Skeletal muscle tissue (tissue), 4 donors: ENCODE results near the gene HAPLN2. TPM values are rescaled to one million over a fixed set of nuclear protein-coding genes. Genes with fewer than 3 reads are reported as not detected.

Source experiments
- H3K27ac ChIP-seq: one replicate; pipeline ENCODE4 v1.7.0; 2013; ENCODE audit warnings: mild to moderate bottlenecking, low read depth, low read length, inconsistent platforms
- H3K27me3 ChIP-seq, 3 donors: one replicate each; pipeline ENCODE4 v1.7.0; 2013; ENCODE audit warnings: low read length in 3 of 3; ENCODE audit not compliant: control insufficient read depth in 3 of 3, insufficient read depth in 3 of 3
- H3K36me3 ChIP-seq, 3 donors: one replicate each; pipeline ENCODE4 v1.7.0; 2013; ENCODE audit warnings: low read length in 3 of 3; ENCODE audit not compliant: control insufficient read depth in 3 of 3, insufficient read depth in 3 of 3
- H3K4me1 ChIP-seq, 3 donors: one replicate each; pipeline ENCODE4 v1.7.0; 2013; ENCODE audit warnings: low read length in 3 of 3, mild to moderate bottlenecking in 3 of 3; ENCODE audit not compliant: control insufficient read depth in 3 of 3, insufficient read depth in 3 of 3
- H3K4me3 ChIP-seq, 3 donors: one replicate each; pipeline ENCODE4 v1.7.0; 2013; ENCODE audit warnings: low read length in 3 of 3
- H3K9ac ChIP-seq, 3 donors: one replicate each; pipeline ENCODE4 v1.7.0; 2013; ENCODE audit warnings: low read length in 3 of 3, mild to moderate bottlenecking in 3 of 3, moderate library complexity in 2 of 3, low read depth in 1 of 3
- H3K9me3 ChIP-seq, 3 donors: one replicate each; pipeline ENCODE4 v1.7.0; 2013; ENCODE audit warnings: low read length in 3 of 3; ENCODE audit not compliant: control insufficient read depth in 3 of 3
- total RNA-seq: library from RNA; depleted of rRNA; stranded (reverse); fragments of >200 nt; gene quantifications from one replicate; pipeline ENCODE4 v1.2.3, GENCODE V29; 2014
- donor health status: Osteomylitis.

HAPLN2 gene
- total RNA-seq, 1 donor from 2014 or later: 0.52 TPM

DNA sequence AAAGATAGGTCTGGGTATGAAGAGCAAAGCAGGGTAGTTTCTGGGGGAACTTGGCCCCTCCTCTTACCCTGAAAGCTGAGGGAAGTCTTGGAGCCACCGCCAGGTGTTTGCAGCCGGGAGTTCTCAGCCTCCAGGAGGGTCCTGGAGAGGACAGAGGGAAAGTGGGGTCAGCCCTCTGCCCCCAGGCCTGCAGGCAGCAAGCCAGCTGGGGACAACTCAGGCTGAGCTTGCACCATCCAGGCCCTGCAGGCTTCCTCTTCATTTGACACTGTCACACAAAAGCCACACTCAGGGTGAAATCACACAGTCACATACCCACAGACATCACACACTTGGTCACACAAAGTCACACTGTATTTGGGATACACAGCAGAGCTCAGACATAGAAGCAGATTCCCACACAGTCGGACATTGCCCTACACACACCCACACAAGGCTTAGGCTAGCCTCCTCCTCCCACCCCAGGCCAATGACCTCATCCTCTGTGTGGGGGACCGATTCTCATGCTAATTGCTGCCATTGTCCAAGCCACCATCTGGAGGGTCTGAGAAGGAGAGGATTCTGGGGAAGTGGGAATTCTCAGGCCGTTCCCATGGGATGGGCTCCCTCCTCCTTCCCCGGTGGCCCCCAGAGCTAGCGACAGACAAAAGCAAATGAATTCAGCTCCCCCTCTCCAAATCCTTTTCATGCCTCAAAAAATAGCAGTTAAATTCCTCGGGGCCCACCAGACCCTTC is 54.3 kb downstream of the HAPLN2 start:
- Histone ChIP-seq H3K4me1 (peaks cover 55 to 78% (median 73%) of the 10 kb centered on the region in 3 donors), H3K9me3 (no peaks in the 10 kb centered on the region), H3K9ac (peak overlapping the region in 2 of 3 donors; percentile 50 to 79), H3K27ac (peak overlapping the region; percentile 84), H3K4me3 (peak overlapping the region in 2 of 3 donors; percentile 70 to 72), H3K27me3 (peaks cover 0 to 7% (median 0%) of the 10 kb centered on the region in 3 donors), H3K36me3 (peaks cover 7 to 15% (median 11%) of the 10 kb centered on the region in 3 donors)

Other genes starting within 250 kb of the HAPLN2 start
- gene MEF2D, start 118.6 kb upstream of the HAPLN2 start, total RNA-seq: 7.8 TPM
- gene IQGAP3, start 46.9 kb upstream of the HAPLN2 start, total RNA-seq: 3.7 TPM
- gene TTC24, start 39.7 kb upstream of the HAPLN2 start, total RNA-seq: not detected
- 27.1 TPM for gene NAXE, start 27.6 kb upstream of the HAPLN2 start, total RNA-seq
- 10.4 TPM for gene GPATCH4, start 17.9 kb upstream of the HAPLN2 start, total RNA-seq
- gene BCAN, start 22.7 kb downstream of the HAPLN2 start, total RNA-seq: under 0.01 TPM
- gene NES, start 58.0 kb downstream of the HAPLN2 start, total RNA-seq: 494 TPM
- 57.4 TPM for gene CRABP2, start 86.2 kb downstream of the HAPLN2 start, total RNA-seq
- 4.2 TPM for gene METTL25B, start 109.1 kb downstream of the HAPLN2 start, total RNA-seq
- 5.2 TPM for gene ISG20L2, start 109.4 kb downstream of the HAPLN2 start, total RNA-seq
- gene MRPL24, start 121.7 kb downstream of the HAPLN2 start, total RNA-seq: 36.5 TPM
- 61.6 TPM for gene HDGF, start 132.3 kb downstream of the HAPLN2 start, total RNA-seq
- 9.9 TPM for gene PRCC, start 148.1 kb downstream of the HAPLN2 start, total RNA-seq
- not detected for gene SH2D2A, start 197.4 kb downstream of the HAPLN2 start, total RNA-seq
- gene INSRR, start 239.7 kb downstream of the HAPLN2 start, total RNA-seq: 0.52 TPM
- gene NTRK1, start 241.4 kb downstream of the HAPLN2 start, total RNA-seq: 0.52 TPM